Hepatocyte (in vitro differentiated cells): ENCODE measurements around the gene SPATC1L.

Source experiments
- CTCF ChIP-seq: fragments of 200-600 bp; sonication (generic); IDR thresholded peaks from 2 replicates; pipeline ENCODE4 v1.5.1; 2016; ENCODE audit warnings: antibody characterized with exemption, mild to moderate bottlenecking; ENCODE audit not compliant: poor library complexity
- EZH2 ChIP-seq: fragments of 200-600 bp; sonication (generic); IDR thresholded peaks from 2 replicates; pipeline ENCODE4 v1.6.1; 2016; ENCODE audit warnings: antibody characterized with exemption, mild to moderate bottlenecking, borderline replicate concordance
- EZH2phosphoT487 ChIP-seq: fragments of 200-600 bp; sonication (generic); IDR thresholded peaks from one replicate; pipeline ENCODE4 v1.6.1; 2018; ENCODE audit warnings: antibody characterized with exemption, mild to moderate bottlenecking, low read depth, moderate library complexity; ENCODE audit not compliant: unreplicated experiment, severe bottlenecking

GRCh38 chr21:46159390-46159789, 24.9 kb downstream of the SPATC1L start:
- no peak for TF ChIP-seq EZH2
- TF ChIP-seq CTCF, result no peak
- TF ChIP-seq EZH2phosphoT487, result no peak
